H1 (cell line): ENCODE measurements around the gene CACNA1C. TPM values are rescaled to one million over a fixed set of nuclear protein-coding genes. Genes with fewer than 3 reads are reported as not detected.
A peak's percentile ranks its signal among the peaks of the same experiment; 100 is the strongest.

Experiments used
- CTCF ChIA-PET: fragments of 300-600 bp; sonication (Branson Sonifier 250); formaldehyde crosslinking; loops from one replicate; lab custom pipeline; 2021; ENCODE audit not compliant: partially characterized antibody; lab: Charles Lee
- POLR2A ChIA-PET: fragments of 300-600 bp; sonication (Branson Sonifier 250); formaldehyde crosslinking; loops from one replicate; lab custom pipeline; 2021; ENCODE audit warnings: inconsistent platforms; ENCODE audit not compliant: partially characterized antibody; lab: Charles Lee
- DNase-seq, 2 experiments: peaks; one replicate each; pipeline versions ENCODE4 v3.0.0 to v3.0.0-alpha.2; 2010 to 2022; ENCODE audit warnings: low spot score in 2 of 2, low read depth in 1 of 2, mixed read lengths in 1 of 2
- FAIRE-seq: peaks from 2 replicates; lab custom pipeline; 2011; peaks lifted over from hg19 to GRCh38; lab: Jason Lieb, UNC
- H2AFZ ChIP-seq: 2 replicates; pipeline ENCODE4 v1.8.1; 2012; ENCODE audit warnings: low read length, inconsistent platforms
- H2AK5ac ChIP-seq: 2 replicates; pipeline ENCODE4 v1.6.1; 2013; ENCODE audit warnings: low read depth, low read length
- H2BK120ac ChIP-seq: replicated peaks from 2 replicates; pipeline ENCODE3; 2013; ENCODE audit warnings: low read depth, low read length, inconsistent platforms
- H2BK12ac ChIP-seq: 2 replicates; pipeline ENCODE4 v1.6.1; 2013; ENCODE audit warnings: low read depth, low read length
- H2BK15ac ChIP-seq: 2 replicates; pipeline ENCODE4 v1.6.1; 2013; ENCODE audit warnings: low read length
- H2BK20ac ChIP-seq: 2 replicates; pipeline ENCODE4 v1.6.1; 2013; ENCODE audit warnings: low read length
- H2BK5ac ChIP-seq: 2 replicates; pipeline ENCODE4 v1.6.1; 2013; ENCODE audit warnings: low read depth, low read length
- H3K14ac ChIP-seq: 2 replicates; pipeline ENCODE4 v1.6.1; 2013; ENCODE audit warnings: inconsistent platforms; ENCODE audit not compliant: insufficient read length
- H3K18ac ChIP-seq: 2 replicates; pipeline ENCODE4 v1.6.1; 2013; ENCODE audit warnings: low read length; ENCODE audit errors: extremely low read depth
- H3K23ac ChIP-seq: 2 replicates; pipeline ENCODE4 v1.6.1; 2013; ENCODE audit warnings: inconsistent platforms; ENCODE audit not compliant: insufficient read length
- H3K23me2 ChIP-seq: 2 replicates; pipeline ENCODE4 v1.6.1; 2013; ENCODE audit warnings: low read depth, low read length
- H3K27ac ChIP-seq: 2 replicates; pipeline ENCODE4 v1.6.1; 2011; ENCODE audit warnings: low read depth, low read length, inconsistent platforms
- H3K27me3 ChIP-seq, 4 experiments: replicated peaks in 1 of 4; 1 replicate in 1 of 4; 2 replicates in 3 of 4; pipeline versions ENCODE4 v1.6.1 to v1.8.1; 2011 to 2013; ENCODE audit warnings: low read length in 3 of 4, mild to moderate bottlenecking in 3 of 4, inconsistent platforms in 2 of 4, mixed read lengths in 2 of 4, moderate library complexity in 1 of 4; ENCODE audit not compliant: control insufficient read depth in 3 of 4, insufficient read depth in 3 of 4; ENCODE audit errors: extremely low read depth in 1 of 4
- H3K36me3 ChIP-seq, 4 experiments: 2 replicates each; pipeline versions ENCODE4 v1.6.1 to v1.8.1; 2011 to 2013; ENCODE audit warnings: mild to moderate bottlenecking in 4 of 4, low read length in 3 of 4, moderate library complexity in 2 of 4, control low read depth in 1 of 4, inconsistent platforms in 1 of 4; ENCODE audit not compliant: insufficient read depth in 4 of 4, control insufficient read depth in 2 of 4
- H3K4ac ChIP-seq: replicated peaks from 2 replicates; pipeline ENCODE3; 2013; ENCODE audit warnings: low read length, low read depth, mixed read lengths, inconsistent platforms; ENCODE audit not compliant: insufficient read length
- H3K4me1 ChIP-seq, 4 experiments: replicated peaks in 1 of 4; 1 replicate in 1 of 4; 2 replicates in 3 of 4; pipeline versions ENCODE4 v1.6.1 to v1.8.1; 2011 to 2013; ENCODE audit warnings: low read length in 3 of 4, inconsistent platforms in 2 of 4, mixed read lengths in 1 of 4; ENCODE audit not compliant: insufficient read depth in 4 of 4, control insufficient read depth in 3 of 4
- H3K4me2 ChIP-seq, 2 experiments: 2 replicates each; pipeline versions ENCODE4 v1.6.1 to v1.8.1; 2011 to 2013; ENCODE audit warnings: low read depth in 2 of 2, low read length in 2 of 2, control low read depth in 1 of 2, inconsistent platforms in 1 of 2, mild to moderate bottlenecking in 1 of 2; ENCODE audit not compliant: insufficient read depth in 1 of 2
- H3K4me3 ChIP-seq, 4 experiments: fragments of 200-600, 300-600 bp in 1 of 4; sonication (generic), shearing (Covaris generic), sonication (Bioruptor Twin) in 1 of 4; 2 replicates each; pipeline versions ENCODE4 v1.5.1 to v1.8.1; 2011 to 2016; ENCODE audit warnings: low read length in 4 of 4, low read depth in 3 of 4, control low read depth in 2 of 4, inconsistent platforms in 2 of 4, mild to moderate bottlenecking in 2 of 4, mixed read lengths in 1 of 4, moderate library complexity in 1 of 4; ENCODE audit not compliant: insufficient read depth in 2 of 4; ENCODE audit errors: extremely low read depth in 1 of 4
- H3K56ac ChIP-seq: replicated peaks from 2 replicates; pipeline ENCODE3; 2013; ENCODE audit warnings: low read depth, mild to moderate bottlenecking, mixed read lengths, low read length, inconsistent platforms; ENCODE audit not compliant: insufficient read length
- H3K79me1 ChIP-seq: 2 replicates; pipeline ENCODE4 v1.6.1; 2013; ENCODE audit warnings: low read depth, low read length, control low read depth
- H3K79me2 ChIP-seq, 2 experiments: 2 replicates each; pipeline versions ENCODE4 v1.6.1 to v1.8.1; 2012 to 2013; ENCODE audit warnings: low read length in 2 of 2, mild to moderate bottlenecking in 2 of 2, inconsistent platforms in 1 of 2; ENCODE audit not compliant: insufficient read depth in 2 of 2, control insufficient read depth in 1 of 2
- H3K9ac ChIP-seq, 4 experiments: replicated peaks in 1 of 4; 1 replicate in 1 of 4; 2 replicates in 3 of 4; pipeline versions ENCODE4 v1.6.1 to v1.8.1; 2011 to 2013; ENCODE audit warnings: low read depth in 3 of 4, low read length in 3 of 4, control low read depth in 2 of 4, mild to moderate bottlenecking in 2 of 4, moderate library complexity in 2 of 4, inconsistent platforms in 1 of 4; ENCODE audit errors: extremely low read depth in 1 of 4
- H3K9me3 ChIP-seq, 2 experiments: 2 replicates each; pipeline versions ENCODE4 v1.6.1 to v1.8.1; 2012 to 2013; ENCODE audit warnings: mild to moderate bottlenecking in 2 of 2, moderate library complexity in 2 of 2, control low read depth in 1 of 2, inconsistent platforms in 1 of 2, low read depth in 1 of 2, low read length in 1 of 2, mixed read lengths in 1 of 2; ENCODE audit not compliant: insufficient read depth in 2 of 2
- H4K20me1 ChIP-seq, 2 experiments: replicated peaks in 1 of 2; 2 replicates each; pipeline versions ENCODE3 to v1.8.1; 2011 to 2013; ENCODE audit warnings: inconsistent platforms in 2 of 2, low read length in 2 of 2, mild to moderate bottlenecking in 1 of 2; ENCODE audit not compliant: insufficient read depth in 2 of 2, control insufficient read depth in 1 of 2
- H4K5ac ChIP-seq: 2 replicates; pipeline ENCODE4 v1.6.1; 2013; ENCODE audit warnings: low read length, low read depth, mixed read lengths, inconsistent platforms; ENCODE audit not compliant: insufficient read length
- H4K8ac ChIP-seq: 2 replicates; pipeline ENCODE4 v1.8.0; 2013; ENCODE audit warnings: mild to moderate bottlenecking, moderate library complexity, low read length, inconsistent platforms; ENCODE audit not compliant: insufficient read depth; ENCODE audit errors: extremely low read depth
- H4K91ac ChIP-seq: replicated peaks from 2 replicates; pipeline ENCODE3; 2013; ENCODE audit warnings: low read length, mixed read lengths, inconsistent platforms; ENCODE audit not compliant: insufficient read length
- SIX5 ChIP-seq: IDR thresholded peaks from 2 replicates; pipeline ENCODE4 v1.6.1; 2011; ENCODE audit warnings: mild to moderate bottlenecking, low read depth, low read length
- WGBS, 2 experiments: shearing (Covaris generic) in 1 of 2; methylation state at CpG; one replicate each; pipeline versions ENCODE4 v1.1.6 to v1.1.7; 2013 to 2015; ENCODE audit warnings: low lambda C conversion rate in 2 of 2, mixed read lengths in 2 of 2, inconsistent platforms in 1 of 2, low coverage in 1 of 2, missing lambda C conversion rate in 1 of 2; ENCODE audit not compliant: insufficient replicate concordance in 2 of 2, insufficient coverage in 1 of 2, insufficient read length in 1 of 2; ENCODE audit errors: extremely low coverage in 1 of 2, missing lambda C conversion rate in 1 of 2; 5-methylcytosine and 5-hydroxymethylcytosine counted together
- polyA plus RNA-seq, 7 experiments: library from polyadenylated mRNA; depleted of rRNA in 3 of 7; stranded (reverse) in 5 of 7; unstranded in 2 of 7; fragments of >200 nt in 5 of 7; fragments of 200-250 nt in 2 of 7; gene quantifications; 1 replicate in 5 of 7; 2 replicates in 1 of 7; 4 replicates in 1 of 7; pipeline versions ENCODE4 v1.2.1 to v1.2.3, GENCODE V29; 2011 to 2013; ENCODE audit warnings: missing spikeins in 2 of 7, mixed read lengths in 2 of 7
- total RNA-seq: library from RNA; stranded (reverse); fragmentation: NEBNext Ultra II Directional; extraction: Animal tissue kit (Norgen Biotek cat#: 25700); gene quantifications from 2 replicates; pipeline ENCODE4 v1.2.1, GENCODE V29; 2021
- TF ChIP-seq, protein P1 (sequence below): IDR thresholded peaks from 2 replicates; pipeline ENCODE4 v1.6.1; 2012; ENCODE audit warnings: inconsistent platforms

Gene CACNA1C
- total and polyA plus RNA-seq, 2 of the 8 experiments (the other 6 are each of a cell fraction or from before 2014, with no cell fraction given) = 1.3 TPM

DNA sequence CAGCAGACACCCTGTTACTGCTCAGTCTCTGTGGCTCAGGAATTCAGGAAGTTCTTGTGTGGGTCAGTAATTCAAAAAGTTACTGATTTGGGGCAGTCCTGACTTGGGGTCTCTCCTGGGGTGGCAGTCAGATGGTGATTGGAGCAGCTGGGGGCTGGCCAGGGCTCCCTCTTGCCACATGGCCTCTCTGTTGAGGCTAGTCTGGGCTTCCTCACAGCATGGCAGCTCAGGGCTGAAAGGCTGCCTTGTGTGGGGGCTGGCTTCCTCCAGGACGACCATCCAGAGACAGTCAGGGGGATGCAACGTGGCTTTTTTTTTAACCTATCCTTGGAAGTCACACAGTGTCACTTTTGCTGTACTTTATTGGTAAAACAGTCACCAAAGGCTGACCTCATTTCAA, 61.3 kb downstream of the CACNA1C start:
- Histone ChIP-seq H3K4me3 (no peak overlapping the region), H2BK15ac (no peak overlapping the region), H2BK5ac (no peak overlapping the region), H3K56ac (no peak overlapping the region), H4K8ac (no peak overlapping the region; the same call in 1 of the 2 replicates), H4K91ac (no peak overlapping the region), H2AFZ (no peak overlapping the region), H3K4me2 (no peak overlapping the region), H2BK20ac (no peak overlapping the region), H3K27ac (no peak overlapping the region), H4K5ac (no peak overlapping the region), H2AK5ac (no peak overlapping the region), H2BK12ac (no peak overlapping the region), H3K14ac (no peak overlapping the region), H3K4me1 (no peaks in the 10 kb centered on the region), H3K79me1 (no peaks in the 10 kb centered on the region), H3K27me3 (0 out of 7 replicates have a peak, but pooled peaks cover 0 to 2% (median 0%) of the 10 kb centered on the region in 4 experiments), H2BK120ac (no peak overlapping the region), H4K20me1 (no peaks in the 10 kb centered on the region), H3K36me3 (no peaks in the 10 kb centered on the region), H3K18ac (no peak overlapping the region), H3K23ac (no peak overlapping the region), H3K23me2 (no peaks in the 10 kb centered on the region), H3K4ac (no peak overlapping the region), H3K9ac (no peak overlapping the region), H3K79me2 (no peaks in the 10 kb centered on the region), H3K9me3 (no peaks in the 10 kb centered on the region)
- POLR2A ChIA-PET = interaction anchor here (0.6 kb wide), 1 partner anchor 1118 kb away, joined by 3 read pairs; no protein-coding TSS in a partner anchor
- no peak for DNase-seq
- CTCF ChIA-PET = no interaction called here
- WGBS, 2 experiments = 89% methylated on average over 2 of the region's 2 CpGs; no CpG with 5 or more reads in 1 of the 2 experiments
- TF ChIP-seq, protein P1, sequence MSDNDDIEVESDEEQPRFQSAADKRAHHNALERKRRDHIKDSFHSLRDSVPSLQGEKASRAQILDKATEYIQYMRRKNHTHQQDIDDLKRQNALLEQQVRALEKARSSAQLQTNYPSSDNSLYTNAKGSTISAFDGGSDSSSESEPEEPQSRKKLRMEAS = 0 out of 2 replicates have a peak, but pooled peaks have one; percentile 17
- no peak for TF ChIP-seq SIX5
- no peak for FAIRE-seq
